Peyer's patch (tissue), 4 donors: ENCODE measurements around the gene SPDYE6. TPM values are rescaled to one million over a fixed set of nuclear protein-coding genes. Genes with fewer than 3 reads are reported as not detected.

Source experiments
- DNase-seq, 3 donors: peaks; one replicate each; pipeline ENCODE4 v3.0.0-alpha.2; 2017 to 2019
- H3K27ac ChIP-seq, 4 donors: fragments of 200-600 bp; sonication (generic); one replicate each; pipeline ENCODE4 v1.5.1; 2016 to 2019
- H3K27me3 ChIP-seq, 2 donors: fragments of 200-600 bp; sonication (generic); one replicate each; pipeline ENCODE4 v1.5.1; 2019
- H3K36me3 ChIP-seq, 3 donors: fragments of 200-600 bp; sonication (generic); one replicate each; pipeline ENCODE4 v1.5.1; 2016 to 2019
- H3K4me1 ChIP-seq, 4 donors: fragments of 200-600 bp; sonication (generic); one replicate each; pipeline ENCODE4 v1.5.1; 2016 to 2019
- H3K4me3 ChIP-seq, 4 donors: fragments of 200-600 bp; sonication (generic); 1 replicate in 3 of 4; 2 replicates in 1 of 4; pipeline ENCODE4 v1.5.1; 2016 to 2019; ENCODE audit warnings: mild to moderate bottlenecking in 1 of 4
- H3K9me3 ChIP-seq, 4 donors: fragments of 200-600 bp; sonication (generic); one replicate each; pipeline ENCODE4 v1.5.1; 2016 to 2019; ENCODE audit warnings: mild to moderate bottlenecking in 1 of 4
- CTCF ChIP-seq, 6 experiments: fragments of 450-650 bp in 4 of 6; fragments of 200-600 bp in 2 of 6; sonication (generic) in 1 of 6; IDR thresholded peaks; one replicate each; pipeline ENCODE4 v1.5.1; 2017 to 2019; ENCODE audit warnings: antibody characterized with exemption in 6 of 6, mild to moderate bottlenecking in 3 of 6, moderate library complexity in 1 of 6
- POLR2A ChIP-seq, 2 donors: fragments of 450-650 bp; IDR thresholded peaks; one replicate each; pipeline ENCODE4 v1.5.1; 2017; ENCODE audit warnings: antibody characterized with exemption in 2 of 2, mild to moderate bottlenecking in 2 of 2, moderate library complexity in 2 of 2
- small RNA-seq, 2 donors: library from RNA; depleted of rRNA; stranded (forward); fragments of <200 nt; gene quantifications; one replicate each; pipeline ENCODE3, GENCODE V24; 2016
- total RNA-seq, 4 donors: library from RNA; depleted of rRNA; stranded (reverse); fragments of >200 nt; gene quantifications; one replicate each; pipeline ENCODE4 v1.1.0, GENCODE V29; 2016

Gene SPDYE6
- total RNA-seq, 4 donors from 2014 or later: not detected

- Histone ChIP-seq H3K27ac (no peak overlapping the region), H3K36me3 (no peaks in the 10 kb centered on the region), H3K4me3 (no peak overlapping the region), H3K4me1 (peaks cover 0 to 7% (median 0%) of the 10 kb centered on the region in 4 donors), H3K9me3 (no peaks in the 10 kb centered on the region), H3K27me3 (no peaks in the 10 kb centered on the region)
- no peak for DNase-seq
- TF ChIP-seq POLR2A (IDR thresholded peaks at IDR 0.05): no peak
- TF ChIP-seq CTCF (IDR thresholded peaks at IDR 0.05): no peak
These were observed 59.7 kb downstream of the SPDYE6 start for GRCh38 chr7:102296514-102296913.

- H3K4me3 ChIP-seq: no peak overlapping the region
- H3K9me3 ChIP-seq: no peaks in the 10 kb centered on the region
- peaks cover 0 to 11% (median under 1%) of the 10 kb centered on the region in 4 donors for H3K4me1 ChIP-seq
- no peak for DNase-seq
- no peaks in the 10 kb centered on the region for H3K36me3 ChIP-seq
- H3K27ac ChIP-seq: no peak overlapping the region
- TF ChIP-seq CTCF (IDR thresholded peaks at IDR 0.05) (no peak), POLR2A (IDR thresholded peaks at IDR 0.05) (no peak)
- no peaks in the 10 kb centered on the region for H3K27me3 ChIP-seq
These were observed 60.1 kb downstream of the SPDYE6 start for GRCh38 chr7:102296179-102296438.

Small RNA genes lying within 50 kb of the gene (small RNA-seq; reads per million reads assigned to genes)
- gene AC091390.4 (0 reads per million in 2 donors), gene MIR548O (0 reads per million in 2 donors), gene RF00019 (0 reads per million in 2 donors)

Other genes with a start within 250 kb of the SPDYE6 start
- gene SH2B2, start 69.6 kb downstream of the SPDYE6 start, total RNA-seq: 10 to 100 TPM in 1 of 4 donors, 1 to 10 TPM in 3; 1.8 to 13.2 (median 2.7) TPM
- gene PRKRIP1, start 39.9 kb upstream of the SPDYE6 start, total RNA-seq: 10 to 100 TPM; 20.7 to 63.5 (median 38.2) TPM
- 10 to 100 TPM in 1 of 4 donors, 1 to 10 TPM in 3; 2.1 to 39.6 (median 4.2) TPM for gene ORAI2, start 77.1 kb upstream of the SPDYE6 start, total RNA-seq
- 10 to 100 TPM; 10.7 to 40.5 (median 18.7) TPM for gene ALKBH4, start 108.4 kb upstream of the SPDYE6 start, total RNA-seq
- gene LRWD1, start 108.5 kb upstream of the SPDYE6 start, total RNA-seq: 10 to 100 TPM; 22.6 to 79.2 (median 23.8) TPM
- gene POLR2J, start 122.5 kb upstream of the SPDYE6 start, total RNA-seq: 10 to 100 TPM; 13.2 to 27.9 (median 22.5) TPM
- 10 to 100 TPM; 31.3 to 90.8 (median 40.7) TPM for gene RASA4B, start 161.3 kb upstream of the SPDYE6 start, total RNA-seq
- gene UPK3BL2, start 187.3 kb upstream of the SPDYE6 start, total RNA-seq: 10 to 100 TPM; 12.6 to 43.9 (median 26.9) TPM
- not detected for gene SPDYE2, start 194.8 kb upstream of the SPDYE6 start, total RNA-seq
- 10 to 100 TPM; 19.8 to 58.9 (median 51.0) TPM for gene POLR2J3, start 216.1 kb upstream of the SPDYE6 start, total RNA-seq